Renal cortical epithelial cell (primary cell): ENCODE data around the gene ITPKA. TPM values are rescaled to one million over a fixed set of nuclear protein-coding genes. Genes with fewer than 3 reads are reported as not detected.

Experiments used
- DNase-seq: peaks from one replicate; pipeline ENCODE4 v3.0.0-alpha.2; 2011; ENCODE audit warnings: low read depth
- total RNA-seq: library from RNA; depleted of rRNA; stranded (reverse); fragments of >200 nt; gene quantifications from 2 replicates; pipeline ENCODE4 v1.2.3, GENCODE V29; 2014

The ITPKA gene
- total RNA-seq, 1 donor from 2014 or later: 4.5 TPM

- no peak for DNase-seq
Measured at GRCh38 chr15:41511331-41511898, 17.7 kb downstream of the ITPKA start.

DNA sequence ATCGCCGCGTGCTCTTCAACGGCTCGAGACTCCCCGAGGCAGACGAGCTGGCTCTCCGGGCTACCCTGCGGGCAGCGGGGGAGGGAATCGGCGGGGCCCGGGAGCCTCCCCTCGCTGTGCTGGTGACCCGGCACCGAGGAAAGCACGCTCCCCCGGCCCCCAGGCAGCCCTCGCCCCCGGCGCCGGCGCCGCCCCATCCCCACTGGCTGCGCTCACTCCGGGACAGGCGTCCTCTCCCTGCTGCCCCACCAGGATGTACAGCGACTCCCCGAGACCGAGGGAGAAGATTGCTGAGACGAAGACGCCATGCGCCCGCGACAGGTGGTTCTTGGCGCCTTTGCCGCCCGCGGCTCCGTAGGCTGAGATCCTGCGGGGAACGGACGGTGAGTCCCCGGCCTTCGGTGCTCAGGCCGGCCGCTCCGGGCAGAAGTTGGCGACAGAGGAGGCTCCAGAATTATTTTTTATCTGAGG, 18.3 kb downstream of the ITPKA start:
- DNase-seq: no peak

GRCh38 chr15:41512512-41512939, 18.9 kb downstream of the ITPKA start:
- no peak for DNase-seq

DNA sequence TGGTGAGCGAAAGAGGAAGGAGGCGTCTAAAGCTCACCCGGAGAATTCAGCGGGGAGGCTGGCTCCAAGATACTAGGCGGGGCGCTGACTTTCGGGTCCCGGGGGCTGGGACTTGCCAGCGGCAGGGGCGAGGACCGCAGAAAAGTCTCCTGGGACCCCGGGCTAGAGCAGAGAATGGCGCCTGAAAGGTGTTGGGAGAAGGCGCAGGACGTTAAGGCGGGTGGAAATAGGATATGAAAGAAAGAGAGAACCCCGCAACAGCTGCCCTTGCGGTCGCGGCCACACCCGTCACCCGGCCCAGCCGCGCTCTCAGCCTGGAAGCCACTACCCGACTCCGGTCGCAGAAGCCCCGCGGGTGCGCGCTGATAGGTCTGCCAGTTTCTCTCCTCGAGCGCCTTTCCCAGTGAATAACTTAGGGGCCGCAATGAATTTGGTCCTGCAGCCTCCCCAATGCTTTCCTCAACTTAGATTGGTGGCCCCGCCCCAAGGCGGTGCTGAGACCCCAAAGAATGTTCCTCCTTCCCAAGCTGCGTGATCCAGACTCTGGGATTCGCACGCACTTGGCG, 19.3 kb downstream of the ITPKA start:
- DNase-seq: no peak

DNA sequence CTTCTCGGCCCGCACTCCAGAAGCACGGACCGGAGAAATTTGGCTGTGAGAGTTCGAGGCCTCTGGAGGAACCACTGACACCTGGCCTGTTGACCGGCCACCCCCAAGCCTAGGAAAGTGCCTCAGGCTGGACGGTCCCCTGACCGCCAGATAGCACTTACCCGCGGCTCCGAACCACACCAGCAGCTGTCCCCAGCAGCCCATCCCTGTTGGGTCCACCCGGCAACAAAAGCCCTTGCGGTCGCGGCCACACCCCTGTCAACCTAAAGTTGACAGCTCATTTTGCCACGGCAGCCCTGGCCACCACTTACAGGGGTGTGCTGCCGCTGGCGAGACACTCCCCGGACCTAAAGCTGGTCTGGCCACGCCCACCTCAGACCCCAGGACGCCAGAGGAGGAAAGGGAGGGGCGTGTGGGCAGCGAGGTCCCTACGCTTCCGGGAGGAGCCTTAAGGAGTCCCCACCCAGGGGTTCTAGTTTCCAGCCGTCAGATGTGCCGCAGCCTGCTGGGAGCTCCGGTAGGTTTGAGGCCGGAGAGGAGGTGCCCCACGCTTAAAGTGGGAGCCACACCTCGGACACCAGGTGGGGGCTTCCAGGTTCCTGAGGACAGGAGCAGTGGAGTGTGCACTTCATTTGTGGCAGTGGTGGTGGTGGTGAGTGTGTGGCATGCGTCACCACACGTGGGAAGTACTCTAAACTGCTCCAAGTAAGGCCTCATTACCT, 20.0 kb downstream of the ITPKA start, which contains the start of gene LTK:
LTK (minus strand) TSS at position 322 of the 722 bp plus-strand sequence; CDS start at position 204, 118 bp downstream.
- no peak for DNase-seq

DNA sequence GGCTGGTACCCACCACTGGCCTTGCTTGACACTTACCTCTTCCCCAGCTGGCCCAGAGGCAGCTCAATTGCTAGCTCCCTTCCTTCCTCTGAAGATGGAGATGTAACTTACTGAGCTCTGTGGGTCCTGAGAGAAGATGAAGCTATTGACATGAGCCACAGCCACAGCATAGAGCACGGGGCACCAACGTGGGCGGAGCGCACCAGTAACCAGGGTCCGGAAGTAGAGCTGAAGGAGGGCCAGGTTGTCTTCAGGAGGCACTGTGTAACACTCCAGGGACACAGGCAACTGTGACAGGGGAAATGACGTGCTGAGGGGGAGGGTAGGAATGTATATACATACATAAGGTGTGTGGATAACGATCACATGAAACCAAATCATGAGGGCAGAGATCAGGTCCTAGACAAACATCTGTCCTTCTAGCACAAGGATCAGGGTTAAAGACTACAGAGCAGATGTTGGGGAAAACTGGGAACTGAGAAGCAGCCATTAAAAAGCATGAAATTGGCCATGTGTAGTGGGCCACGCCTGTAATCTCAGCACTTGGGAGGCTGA, 24.3 kb downstream of the ITPKA start:
- DNase-seq: no peak

GRCh38 chr15:41520636-41521035, 27.0 kb downstream of the ITPKA start:
- DNase-seq: no peak

DNA sequence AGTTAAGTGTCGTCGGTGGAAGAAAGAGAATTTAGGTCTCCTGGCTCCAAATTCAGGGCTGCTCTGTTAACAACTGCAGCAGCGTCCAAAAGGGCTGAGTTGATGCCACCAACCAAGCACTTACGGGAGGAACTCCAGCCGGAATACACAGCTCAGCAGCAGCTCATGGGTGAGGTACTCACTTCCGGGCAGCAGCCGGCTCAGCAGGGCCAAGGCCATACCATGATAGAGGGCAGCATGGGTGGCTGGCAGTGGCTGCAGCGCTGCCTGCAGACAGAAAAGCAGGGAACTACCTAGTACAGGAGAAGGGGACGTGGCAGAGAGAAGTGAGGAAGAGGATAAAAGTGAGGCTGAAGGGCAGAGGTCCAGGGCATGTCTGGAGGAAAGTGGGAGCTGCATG, 27.9 kb downstream of the ITPKA start:
- DNase-seq: no peak

DNA sequence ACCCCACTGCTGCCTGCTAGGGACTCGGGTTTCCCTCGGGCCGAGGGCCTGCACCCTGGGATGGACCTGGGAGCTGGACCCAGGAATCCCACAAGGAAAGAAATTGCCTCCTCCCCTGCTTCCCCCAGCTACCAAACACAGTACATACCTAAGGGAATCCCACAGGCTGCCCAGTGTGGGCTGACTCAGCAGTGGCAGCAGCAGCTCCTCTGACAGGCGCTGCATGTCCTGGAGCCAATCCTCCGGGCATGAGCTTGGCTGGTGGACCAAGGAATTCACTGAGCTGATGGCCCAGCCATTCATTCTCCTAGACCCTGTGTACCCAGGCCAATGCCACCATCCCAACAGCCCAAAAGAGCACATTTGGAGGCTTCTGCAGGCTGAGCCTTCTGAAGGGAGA, 29.4 kb downstream of the ITPKA start:
- no peak for DNase-seq

DNA sequence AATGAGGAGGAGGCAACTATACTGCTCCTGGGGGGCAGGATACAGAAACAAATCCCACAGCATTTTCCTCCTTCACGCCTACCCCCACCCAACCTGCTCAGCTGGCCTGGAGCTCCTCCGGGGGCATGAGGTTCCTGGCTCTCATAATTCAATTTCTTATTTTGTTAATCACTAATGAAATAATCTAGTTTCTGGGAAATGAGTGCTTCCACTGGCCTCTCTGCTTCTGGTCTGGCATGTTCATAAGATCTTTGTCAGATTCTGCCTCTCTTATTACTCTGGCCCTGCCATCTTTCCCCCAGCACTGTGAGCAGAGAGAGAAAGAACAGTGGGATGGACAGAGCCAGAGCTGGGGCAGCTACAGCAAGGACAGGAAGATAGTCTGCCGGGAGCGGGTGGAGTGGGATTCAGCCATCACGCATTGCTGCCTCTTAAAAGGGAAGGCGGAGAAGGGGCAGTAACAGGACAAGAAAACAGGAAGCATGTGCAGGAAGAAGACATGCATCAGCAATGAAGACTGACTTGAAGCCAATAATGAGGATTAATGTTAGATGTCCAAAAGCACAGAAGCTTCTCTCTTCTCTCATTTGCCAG, 36.8 kb downstream of the ITPKA start:
- no peak for DNase-seq

GRCh38 chr15:41535544-41535943, 41.9 kb downstream of the ITPKA start:
- no peak for DNase-seq

- no peak for DNase-seq
Measured at GRCh38 chr15:41536866-41537265, 43.2 kb downstream of the ITPKA start.

DNA sequence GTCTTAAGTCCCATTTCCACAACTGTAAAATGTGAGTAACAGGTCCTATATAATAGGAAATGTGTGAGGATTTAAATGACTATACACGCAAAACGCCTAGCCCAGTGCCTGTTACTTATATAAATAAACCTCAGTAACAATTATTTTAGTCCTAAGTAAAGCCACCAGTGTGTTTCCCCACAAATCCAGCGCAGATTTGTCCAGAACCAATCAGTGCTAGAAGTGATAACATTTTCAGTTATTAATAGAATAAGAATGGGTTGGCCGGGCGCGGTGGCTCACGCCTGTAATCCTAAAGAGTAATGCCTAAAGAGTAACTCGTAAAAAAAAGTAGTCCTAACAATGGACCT, 49.8 kb downstream of the ITPKA start:
- no peak for DNase-seq

DNA sequence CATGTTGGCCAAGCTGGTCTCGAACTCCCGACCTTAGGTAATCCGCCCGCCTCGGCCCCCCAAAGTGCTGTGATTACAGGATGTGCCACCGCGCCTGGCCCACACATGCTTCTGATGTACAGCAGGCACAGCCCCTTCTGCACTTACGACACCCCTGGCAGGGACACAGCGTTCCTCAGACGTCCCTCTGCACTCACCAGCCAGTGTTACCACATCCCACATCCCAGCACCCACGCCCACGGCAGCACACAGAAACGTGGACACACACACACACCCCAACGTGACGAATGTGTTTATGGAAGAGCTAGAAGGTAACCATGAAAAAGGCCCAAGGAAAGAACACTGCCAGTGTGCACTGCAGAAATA, 51.0 kb downstream of the ITPKA start:
- DNase-seq: no peak

GRCh38 chr15:41545218-41545617, 51.5 kb downstream of the ITPKA start:
- DNase-seq: no peak

DNA sequence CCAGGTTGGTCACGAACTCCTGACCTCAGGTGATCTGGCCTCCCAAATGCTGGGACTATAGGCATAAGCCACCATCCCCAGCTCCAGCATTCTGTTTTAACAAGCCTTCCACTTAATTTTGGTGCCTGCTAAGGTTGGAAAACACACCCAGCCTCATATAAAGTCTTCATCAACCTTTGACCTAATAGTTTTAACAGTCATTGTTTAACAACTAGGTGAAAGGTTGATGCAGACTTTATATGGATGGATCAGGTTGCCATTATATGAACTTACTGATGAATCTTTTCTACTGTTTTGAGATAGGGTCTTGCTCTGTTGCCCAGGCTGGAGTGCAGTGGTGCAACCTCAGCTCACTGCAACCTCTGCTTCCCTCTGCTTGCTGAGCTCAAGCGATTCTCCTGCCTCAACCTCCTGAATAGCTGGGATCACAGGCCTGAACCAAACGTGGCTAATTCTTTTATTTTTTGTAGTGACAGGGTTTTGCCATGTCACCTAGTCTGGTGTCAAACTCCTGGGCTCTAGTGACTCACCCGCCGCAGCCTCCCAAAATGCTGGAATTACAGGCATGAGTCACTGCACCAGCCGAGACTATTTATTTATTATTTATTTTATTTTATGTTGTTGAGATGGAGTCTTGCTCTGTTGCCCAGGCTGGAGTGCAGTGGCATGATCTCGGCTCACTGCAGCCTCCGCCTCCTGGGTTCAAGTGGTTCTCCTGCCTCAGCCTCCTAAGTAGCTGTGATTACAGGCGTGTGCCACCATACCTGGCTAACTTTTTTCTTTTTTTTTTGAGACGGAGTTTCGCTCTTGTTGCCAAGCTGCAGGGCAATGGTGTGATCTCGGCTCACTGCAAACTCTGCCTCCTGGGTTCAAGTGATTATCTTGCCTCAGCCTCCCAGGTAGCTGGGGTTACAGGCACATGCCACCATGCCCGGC, 53.4 kb downstream of the ITPKA start:
- DNase-seq: peak; percentile 49

GRCh38 chr15:41550066-41550775, 56.5 kb downstream of the ITPKA start:
- DNase-seq: no peak
